HG02763 (cell line): Measurements from ENCODE around the gene CTDNEP1.

Experiments used
- ATAC-seq: cut with Tn5 transposase; IDR thresholded peaks from one replicate; pipeline ENCODE4 v1.9.1; 2021; ENCODE audit warnings: mild to moderate bottlenecking, moderate library complexity; ENCODE audit not compliant: unreplicated experiment

Gene CTDNEP1

GRCh38 chr17:7232114-7232513 lies 19.4 kb downstream of the CTDNEP1 start:
- no peak for ATAC-seq

GRCh38 chr17:7229504-7229903 lies 22.0 kb downstream of the CTDNEP1 start:
- no peak for ATAC-seq

- no peak for ATAC-seq
These were observed 22.6 kb downstream of the CTDNEP1 start for GRCh38 chr17:7228920-7229319.

- no peak for ATAC-seq
These were observed 24.5 kb downstream of the CTDNEP1 start for GRCh38 chr17:7226721-7227710.

- ATAC-seq: no peak
These were observed 25.7 kb downstream of the CTDNEP1 start for GRCh38 chr17:7225711-7226331.

GRCh38 chr17:7224661-7225111 lies 26.8 kb downstream of the CTDNEP1 start:
- ATAC-seq: no peak

- ATAC-seq: no peak
These were observed 27.4 kb downstream of the CTDNEP1 start for GRCh38 chr17:7224110-7224509.

GRCh38 chr17:7223375-7223774 lies 28.2 kb downstream of the CTDNEP1 start:
- no peak for ATAC-seq

- ATAC-seq: no peak
These were observed 28.6 kb downstream of the CTDNEP1 start for GRCh38 chr17:7222972-7223292.

- no peak for ATAC-seq
These were observed 29.2 kb downstream of the CTDNEP1 start for GRCh38 chr17:7222093-7222971.

- no peak for ATAC-seq
These were observed 30.0 kb downstream of the CTDNEP1 start for GRCh38 chr17:7221278-7222092.

- no peak for ATAC-seq
These were observed 30.8 kb downstream of the CTDNEP1 start for GRCh38 chr17:7220593-7221277.

- peak; percentile 62 for ATAC-seq
These were observed 31.5 kb downstream of the CTDNEP1 start, which contains the start of the genes ACADVL and DLG4 for GRCh38 chr17:7219812-7220592. TSS of gene ACADVL (plus strand) at chr17:7219938. CDS start at chr17:7219985, 47 bp downstream. TSS of gene DLG4 (minus strand) at chr17:7219836.

GRCh38 chr17:7219229-7219811 lies 32.2 kb downstream of the CTDNEP1 start:
- no peak for ATAC-seq

GRCh38 chr17:7218758-7219157 lies 32.8 kb downstream of the CTDNEP1 start:
- no peak for ATAC-seq

GRCh38 chr17:7218166-7218565 lies 33.4 kb downstream of the CTDNEP1 start:
- ATAC-seq: no peak

- ATAC-seq: no peak
These were observed 34.2 kb downstream of the CTDNEP1 start for GRCh38 chr17:7217113-7217987.
